GM23338 (cell line): Measurements from ENCODE around the gene GAGE12D. TPM values are rescaled to one million over a fixed set of nuclear protein-coding genes. Genes with fewer than 3 reads are reported as not detected.
"Not testable (repeated sequence)": the region's sequence is repeated elsewhere in the genome, so short reads cannot be mapped to it uniquely, and the experiment has no call there.

Experiments used
- ATAC-seq: fragments of 200-7000 bp; cut with Tn5 transposase; 3 replicates; pipeline ENCODE4 v1.9.1; 2020
- DNase-seq: peaks from one replicate; pipeline ENCODE4 v3.0.0-alpha.2; 2015; ENCODE audit warnings: low spot score
- H2AFZ ChIP-seq: fragments of 200-600 bp; sonication (generic); 2 replicates; pipeline ENCODE4 v1.8.0; 2016; ENCODE audit warnings: antibody characterized with exemption, mild to moderate bottlenecking, moderate library complexity
- H3F3A ChIP-seq: fragments of 200-600 bp; sonication (generic); replicated peaks from 2 replicates; pipeline ENCODE4 v1.8.0; 2017; ENCODE audit warnings: antibody characterized with exemption, mixed run types, low read depth
- H3K27ac ChIP-seq: fragments of 200-600 bp; sonication (generic); 2 replicates; pipeline ENCODE4 v1.6.1; 2016; ENCODE audit warnings: low read depth
- H3K27me3 ChIP-seq: fragments of 200-600 bp; sonication (generic); 2 replicates; pipeline ENCODE4 v1.8.0; 2016; ENCODE audit warnings: mild to moderate bottlenecking, mixed run types, moderate library complexity; ENCODE audit not compliant: insufficient read depth
- H3K36me3 ChIP-seq: fragments of 200-600 bp; sonication (generic); 2 replicates; pipeline ENCODE4 v1.8.0; 2016; ENCODE audit warnings: mild to moderate bottlenecking; ENCODE audit not compliant: insufficient read depth
- H3K4me1 ChIP-seq: fragments of 200-600 bp; sonication (generic); 2 replicates; pipeline ENCODE4 v1.8.0; 2016; ENCODE audit warnings: mild to moderate bottlenecking, moderate library complexity; ENCODE audit not compliant: insufficient read depth
- H3K4me2 ChIP-seq: fragments of 200-600 bp; sonication (generic); 2 replicates; pipeline ENCODE4 v1.7.1; 2017; ENCODE audit warnings: mixed run types
- H3K4me3 ChIP-seq: fragments of 200-600 bp; sonication (generic); 2 replicates; pipeline ENCODE4 v1.6.1; 2016; ENCODE audit warnings: mixed run types
- H3K79me2 ChIP-seq: fragments of 200-600 bp; sonication (generic); replicated peaks from 2 replicates; pipeline ENCODE4 v1.8.0; 2017; ENCODE audit warnings: mild to moderate bottlenecking; ENCODE audit not compliant: insufficient read depth
- H3K9me2 ChIP-seq: fragments of 200-600 bp; sonication (generic); 2 replicates; pipeline ENCODE4 v1.8.0; 2017; ENCODE audit not compliant: insufficient read depth
- H4K20me1 ChIP-seq: fragments of 200-600 bp; sonication (generic); replicated peaks from 2 replicates; pipeline ENCODE4 v1.8.0; 2017; ENCODE audit warnings: mild to moderate bottlenecking; ENCODE audit not compliant: insufficient read depth
- H3K27ac Mint-ChIP-seq: 2 replicates; pipeline ENCODE4 v1.8.0; 2020; ENCODE audit warnings: inconsistent platforms, mild to moderate bottlenecking, moderate library complexity, mixed read lengths
- H3K27me3 Mint-ChIP-seq: 3 replicates; pipeline ENCODE4 v1.8.0; 2022; ENCODE audit warnings: low read depth, mild to moderate bottlenecking, moderate library complexity, mixed read lengths, inconsistent platforms; ENCODE audit not compliant: insufficient read depth, poor library complexity
- H3K36me3 Mint-ChIP-seq: 3 replicates; pipeline ENCODE4 v1.8.0; 2021; ENCODE audit warnings: low read depth, mild to moderate bottlenecking, inconsistent platforms, moderate library complexity, mixed read lengths
- H3K4me1 Mint-ChIP-seq: 3 replicates; pipeline ENCODE4 v1.8.0; 2020; ENCODE audit warnings: mild to moderate bottlenecking, inconsistent platforms, mixed read lengths
- H3K4me3 Mint-ChIP-seq: 3 replicates; pipeline ENCODE4 v1.8.0; 2021; ENCODE audit warnings: moderate library complexity, mild to moderate bottlenecking, inconsistent platforms, mixed read lengths
- H3K9me3 Mint-ChIP-seq: 3 replicates; pipeline ENCODE4 v1.8.0; 2020; ENCODE audit warnings: moderate library complexity, mild to moderate bottlenecking, inconsistent platforms, mixed read lengths
- polyA plus RNA-seq: library from polyadenylated mRNA; unstranded; fragments of >200 nt; fragmentation: Nextera tagmentation; extraction: Ambion mirVana; gene quantifications from 2 replicates; pipeline ENCODE4 v1.2.1, GENCODE V29; 2016
- small RNA-seq: library from RNA; depleted of rRNA; stranded (forward); fragments of <200 nt; gene quantifications from one replicate; pipeline ENCODE3, GENCODE V24; 2014; ENCODE audit warnings: low replicate concordance
- total RNA-seq: library from RNA; depleted of rRNA; stranded (reverse); fragments of >200 nt; shearing (Covaris generic); gene quantifications from 2 replicates; pipeline ENCODE4 v1.2.3, GENCODE V29; 2014; rRNA removed

The GAGE12D gene
- total and polyA plus RNA-seq, 2 experiments from 2014 or later: not detected

DNA sequence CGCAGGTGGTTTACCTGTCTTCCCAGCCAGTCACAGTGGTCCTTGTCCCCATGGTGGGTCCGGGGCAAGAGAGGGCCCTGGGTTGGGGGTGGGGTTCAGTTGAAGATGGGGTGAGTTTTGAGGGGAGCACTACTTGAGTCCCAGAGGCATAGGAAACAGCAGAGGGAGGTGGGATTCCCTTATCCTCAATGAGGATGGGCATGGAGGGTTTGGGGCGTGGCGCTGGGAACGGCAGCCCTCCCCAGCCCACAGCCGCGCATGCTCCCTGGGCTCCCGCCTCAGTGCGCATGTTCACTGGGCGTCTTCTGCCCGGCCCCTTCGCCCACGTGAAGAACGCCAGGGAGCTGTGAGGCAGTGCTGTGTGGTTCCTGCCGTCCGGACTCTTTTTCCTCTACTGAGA lies 38.1 kb downstream of the GAGE12D start, which contains the start of gene GAGE12H:
GAGE12H (plus strand) TSS at position 301 of the 400 bp plus-strand sequence. CDS start 1,155 bp downstream, outside the sequence.
- not testable (repeated sequence) for H4K20me1 ChIP-seq, H3K9me2 ChIP-seq, H3F3A ChIP-seq, H3K4me1 Mint-ChIP-seq, DNase-seq, H3K27me3 ChIP-seq, H3K36me3 ChIP-seq, H3K4me1 ChIP-seq, H3K27ac Mint-ChIP-seq, H3K27ac ChIP-seq, H3K36me3 Mint-ChIP-seq, H2AFZ ChIP-seq, H3K9me3 Mint-ChIP-seq, H3K4me2 ChIP-seq, ATAC-seq, H3K79me2 ChIP-seq, H3K4me3 Mint-ChIP-seq, H3K27me3 Mint-ChIP-seq, H3K4me3 ChIP-seq

DNA sequence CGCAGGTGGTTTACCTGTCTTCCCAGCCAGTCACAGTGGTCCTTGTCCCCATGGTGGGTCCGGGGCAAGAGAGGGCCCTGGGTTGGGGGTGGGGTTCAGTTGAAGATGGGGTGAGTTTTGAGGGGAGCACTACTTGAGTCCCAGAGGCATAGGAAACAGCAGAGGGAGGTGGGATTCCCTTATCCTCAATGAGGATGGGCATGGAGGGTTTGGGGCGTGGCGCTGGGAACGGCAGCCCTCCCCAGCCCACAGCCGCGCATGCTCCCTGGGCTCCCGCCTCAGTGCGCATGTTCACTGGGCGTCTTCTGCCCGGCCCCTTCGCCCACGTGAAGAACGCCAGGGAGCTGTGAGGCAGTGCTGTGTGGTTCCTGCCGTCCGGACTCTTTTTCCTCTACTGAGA lies 47.7 kb downstream of the GAGE12D start, which contains the start of gene GAGE2A:
GAGE2A (plus strand) TSS at position 301 of the 400 bp plus-strand sequence. CDS start 1,155 bp downstream, outside the sequence.
- H3K4me2 ChIP-seq, H2AFZ ChIP-seq, H3K9me2 ChIP-seq, H3K4me3 ChIP-seq, ATAC-seq, H3K27me3 Mint-ChIP-seq, H3K4me1 ChIP-seq, H4K20me1 ChIP-seq, H3K4me1 Mint-ChIP-seq, H3K79me2 ChIP-seq, H3K36me3 ChIP-seq, H3K9me3 Mint-ChIP-seq, H3K36me3 Mint-ChIP-seq, H3F3A ChIP-seq, H3K4me3 Mint-ChIP-seq, DNase-seq, H3K27me3 ChIP-seq, H3K27ac ChIP-seq, H3K27ac Mint-ChIP-seq: not testable (repeated sequence)

- H3K27ac Mint-ChIP-seq, H3K4me1 Mint-ChIP-seq, H3K27ac ChIP-seq, H3K27me3 ChIP-seq, H3K4me3 Mint-ChIP-seq, H3K27me3 Mint-ChIP-seq, DNase-seq, H3K9me3 Mint-ChIP-seq, H3K4me1 ChIP-seq, H2AFZ ChIP-seq, H3K36me3 Mint-ChIP-seq, H4K20me1 ChIP-seq, H3F3A ChIP-seq, H3K36me3 ChIP-seq, H3K4me2 ChIP-seq, H3K79me2 ChIP-seq, H3K9me2 ChIP-seq, ATAC-seq, H3K4me3 ChIP-seq: not testable (repeated sequence)
These were observed 48.4 kb downstream of the GAGE12D start for GRCh38 chrX:49589769-49590478.

DNA sequence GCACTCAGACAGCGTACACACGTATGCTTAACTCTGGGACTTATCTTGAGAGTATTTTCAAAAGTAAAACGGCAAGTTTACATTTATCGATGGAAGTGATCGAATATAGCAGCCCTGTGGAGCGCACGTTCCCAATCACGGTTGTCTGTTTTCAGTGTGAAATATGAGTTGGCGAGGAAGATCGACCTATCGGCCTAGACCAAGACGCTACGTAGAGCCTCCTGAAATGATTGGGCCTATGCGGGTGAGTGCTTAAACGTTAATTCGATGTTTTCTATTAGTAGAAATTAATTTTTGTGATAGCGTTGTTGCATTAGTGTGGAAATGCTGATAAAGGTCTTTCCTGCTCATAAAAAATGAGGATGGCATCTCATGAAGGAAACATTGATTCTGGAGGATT lies 49.0 kb downstream of the GAGE12D start:
- not testable (repeated sequence) for H3K4me3 Mint-ChIP-seq, H3K4me1 ChIP-seq, H3K4me3 ChIP-seq, H2AFZ ChIP-seq, H3K9me3 Mint-ChIP-seq, H3F3A ChIP-seq, ATAC-seq, H3K36me3 Mint-ChIP-seq, H3K79me2 ChIP-seq, H3K4me1 Mint-ChIP-seq, H3K4me2 ChIP-seq, H3K9me2 ChIP-seq, H3K27ac Mint-ChIP-seq, H3K27me3 Mint-ChIP-seq, H3K36me3 ChIP-seq, H3K27ac ChIP-seq, H3K27me3 ChIP-seq, H4K20me1 ChIP-seq, DNase-seq

Small RNAs within 50 kb of the gene (small RNA-seq; reads per million reads assigned to genes)
- gene GAGE12B: not detected

Other genes with a start within 250 kb of the GAGE12D start
- not detected in 2 replicates for gene GAGE10, start 238.1 kb upstream of the GAGE12D start, total RNA-seq
- gene GAGE10, start 238.1 kb upstream of the GAGE12D start, polyA plus RNA-seq: not detected in 2 replicates
- gene GAGE12J, start 219.7 kb upstream of the GAGE12D start, total RNA-seq: not detected in 2 replicates
- gene GAGE12J, start 219.7 kb upstream of the GAGE12D start, polyA plus RNA-seq: not detected in 2 replicates
- gene GAGE13, start 210.2 kb upstream of the GAGE12D start, total RNA-seq: not detected in 2 replicates
- not detected in 2 replicates for gene GAGE13, start 210.2 kb upstream of the GAGE12D start, polyA plus RNA-seq
- gene GAGE12C, start 9.6 kb upstream of the GAGE12D start, total RNA-seq: not detected in 2 replicates
- gene GAGE12C, start 9.6 kb upstream of the GAGE12D start, polyA plus RNA-seq: not detected in 2 replicates
- gene GAGE12E, start 9.6 kb downstream of the GAGE12D start, total RNA-seq: not detected in 2 replicates
- not detected in 2 replicates for gene GAGE12E, start 9.6 kb downstream of the GAGE12D start, polyA plus RNA-seq
- not detected in 2 replicates for gene GAGE12F, start 19.1 kb downstream of the GAGE12D start, total RNA-seq
- gene GAGE12F, start 19.1 kb downstream of the GAGE12D start, polyA plus RNA-seq: not detected in 2 replicates
- not detected in 2 replicates for gene GAGE12G, start 28.7 kb downstream of the GAGE12D start, total RNA-seq
- not detected in 2 replicates for gene GAGE12G, start 28.7 kb downstream of the GAGE12D start, polyA plus RNA-seq
- gene GAGE12H, start 38.2 kb downstream of the GAGE12D start, total RNA-seq: not detected in 2 replicates
- not detected in 2 replicates for gene GAGE12H, start 38.2 kb downstream of the GAGE12D start, polyA plus RNA-seq
- not detected in 2 replicates for gene GAGE2A, start 47.8 kb downstream of the GAGE12D start, total RNA-seq
- 0.63 TPM in 1 of 2 replicates, not detected in the other for gene GAGE2A, start 47.8 kb downstream of the GAGE12D start, polyA plus RNA-seq
- not detected in 2 replicates for gene GAGE1, start 57.3 kb downstream of the GAGE12D start, total RNA-seq
- 0.68 TPM in 1 of 2 replicates, not detected in the other for gene GAGE1, start 57.3 kb downstream of the GAGE12D start, polyA plus RNA-seq
- not detected in 2 replicates for gene PAGE1, start 154.3 kb downstream of the GAGE12D start, total RNA-seq
- not detected in 2 replicates for gene PAGE1, start 154.3 kb downstream of the GAGE12D start, polyA plus RNA-seq